Midbrain (tissue), 1 donor: ENCODE data around the gene TGM2.
"Not testable (repeated sequence)": the region's sequence is repeated elsewhere in the genome, so short reads cannot be mapped to it uniquely, and the experiment has no call there.

ENCODE experiments used
- DNase-seq: peaks from one replicate; lab custom pipeline; 2025; lab: John Stamatoyannopoulos, UW

TGM2 gene

GRCh38 chr20:38115205-38115604 lies 49.9 kb downstream of the TGM2 start:
- DNase-seq: no peak

DNA sequence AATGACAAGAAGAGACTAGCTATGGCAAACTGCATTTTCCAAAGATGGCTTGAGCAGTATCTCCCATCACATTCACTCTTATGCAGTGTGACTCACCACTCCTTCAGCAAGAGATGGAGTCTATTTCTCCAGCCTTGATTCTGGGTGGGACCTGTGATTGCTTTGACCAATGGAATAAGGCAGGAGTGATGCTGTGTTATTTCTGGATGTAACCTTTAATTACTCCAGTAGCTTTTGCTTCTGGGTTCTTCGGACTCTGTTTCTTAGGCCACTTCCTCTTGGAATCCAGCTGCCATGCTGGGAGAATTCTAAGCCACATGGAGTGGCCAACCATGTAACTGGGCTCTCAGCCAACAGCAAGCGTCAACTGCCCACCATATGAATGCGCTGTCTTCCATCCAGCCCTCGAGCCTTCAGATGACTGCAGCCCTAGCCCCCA lies 50.7 kb downstream of the TGM2 start:
- DNase-seq: no peak

- DNase-seq: no peak
Measured at GRCh38 chr20:38113401-38114325, 51.4 kb downstream of the TGM2 start.

- DNase-seq: no peak
Measured at GRCh38 chr20:38112930-38113294, 52.2 kb downstream of the TGM2 start.

DNA sequence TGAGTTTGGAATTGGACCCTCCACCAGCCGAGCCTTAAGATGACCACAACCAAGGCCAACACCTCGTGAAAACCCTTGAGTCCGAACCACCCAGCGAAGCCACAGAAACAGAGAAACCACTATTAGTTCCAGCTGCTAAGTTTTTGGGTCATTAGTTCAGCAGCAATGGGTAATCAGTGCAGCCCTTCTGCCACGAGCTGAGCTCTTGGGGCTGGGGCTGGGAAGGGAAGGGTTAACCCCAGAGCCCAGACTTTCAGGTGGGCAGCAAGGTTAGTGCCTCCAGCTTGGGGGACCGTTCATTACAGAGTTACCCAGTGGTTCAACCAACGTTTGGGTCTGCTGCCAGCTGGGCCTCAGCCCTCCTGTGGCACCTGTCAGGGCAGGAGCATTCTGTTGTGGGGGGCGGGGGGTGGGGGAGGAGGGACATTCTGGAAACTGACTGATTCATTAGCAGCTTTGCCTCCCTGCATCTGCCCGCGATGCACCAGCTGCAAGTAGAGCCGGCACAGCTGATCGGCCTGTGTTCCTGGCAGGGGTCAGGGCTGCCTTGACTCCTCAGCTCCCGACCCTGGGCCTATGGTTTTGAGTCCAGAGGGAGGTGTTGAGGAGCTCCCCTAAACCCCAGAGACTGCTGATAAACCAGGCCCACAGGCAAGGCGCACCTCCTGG lies 52.7 kb downstream of the TGM2 start:
- DNase-seq: no peak

GRCh38 chr20:38111366-38112232 lies 53.5 kb downstream of the TGM2 start:
- DNase-seq: no peak

- no peak for DNase-seq
Measured at GRCh38 chr20:38110525-38111178, 54.4 kb downstream of the TGM2 start.

DNA sequence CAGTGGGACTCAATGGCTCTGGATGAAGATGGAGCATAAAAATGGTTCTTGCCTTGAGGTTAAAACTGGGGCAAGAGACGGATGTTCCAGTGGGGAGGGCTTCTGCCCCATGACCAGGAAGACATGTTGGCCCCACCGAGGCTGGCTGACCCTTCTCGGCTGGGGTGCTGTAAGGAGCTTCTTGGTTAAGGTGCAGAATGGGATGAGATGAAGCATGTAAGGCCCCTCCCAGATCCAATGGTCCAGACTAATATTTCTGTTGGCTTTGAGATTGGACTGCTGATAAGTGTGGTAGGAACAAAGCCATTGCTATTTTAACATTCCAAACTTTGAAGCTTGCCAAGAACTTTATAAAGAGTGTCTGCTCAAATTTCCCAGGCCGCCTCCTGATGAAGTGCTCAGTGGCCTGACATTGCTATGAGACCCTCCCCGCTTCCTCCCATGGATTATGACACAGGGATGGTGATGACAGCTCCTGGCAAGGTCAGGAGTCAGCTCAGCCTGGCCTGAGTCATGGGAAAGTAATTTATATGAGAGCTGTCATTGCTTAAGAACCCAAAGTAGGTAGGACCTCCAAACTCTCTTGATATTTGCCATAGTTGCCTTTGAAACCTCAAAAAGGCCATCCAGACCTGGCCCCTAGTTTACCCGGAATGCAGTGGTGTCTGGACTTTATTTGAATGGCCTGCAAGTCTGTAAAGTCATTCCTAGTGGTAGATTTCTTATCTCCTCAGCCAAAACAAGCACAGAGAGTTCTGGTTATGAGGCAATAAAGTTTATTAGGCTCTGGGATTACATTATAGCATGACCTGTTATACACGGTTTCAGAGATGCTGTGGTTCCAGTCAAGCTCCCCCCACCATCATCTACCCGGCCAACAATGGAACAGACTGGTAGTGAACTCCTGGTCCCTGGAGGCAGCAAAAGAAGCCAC lies 55.2 kb downstream of the TGM2 start:
- no peak for DNase-seq

GRCh38 chr20:38108986-38109541 lies 56.0 kb downstream of the TGM2 start:
- no peak for DNase-seq

- DNase-seq: no peak
Measured at GRCh38 chr20:38108438-38108985, 56.6 kb downstream of the TGM2 start.

GRCh38 chr20:38107916-38108315 lies 57.2 kb downstream of the TGM2 start:
- DNase-seq: not testable (repeated sequence)

GRCh38 chr20:38107386-38107785 lies 57.7 kb downstream of the TGM2 start:
- not testable (repeated sequence) for DNase-seq

DNA sequence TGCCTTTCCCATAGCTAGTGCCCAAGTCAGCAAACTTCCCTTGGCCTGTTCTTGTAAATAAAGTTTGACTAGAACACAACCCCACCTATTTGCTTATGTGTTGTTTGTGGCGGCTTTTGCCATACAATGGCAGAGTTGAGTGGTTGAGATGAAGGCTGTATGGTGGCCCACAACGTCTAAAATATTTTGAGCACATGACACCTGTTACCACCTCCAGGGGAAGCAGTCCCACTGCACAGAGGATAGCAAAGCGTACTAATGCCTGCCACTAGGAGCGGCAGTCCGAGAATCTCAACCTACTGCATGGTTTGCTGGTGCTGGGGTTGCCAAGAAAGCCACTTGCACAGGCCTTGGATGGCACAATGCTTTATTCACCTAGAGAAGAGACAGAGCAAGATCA lies 58.6 kb downstream of the TGM2 start:
- no peak for DNase-seq

DNA sequence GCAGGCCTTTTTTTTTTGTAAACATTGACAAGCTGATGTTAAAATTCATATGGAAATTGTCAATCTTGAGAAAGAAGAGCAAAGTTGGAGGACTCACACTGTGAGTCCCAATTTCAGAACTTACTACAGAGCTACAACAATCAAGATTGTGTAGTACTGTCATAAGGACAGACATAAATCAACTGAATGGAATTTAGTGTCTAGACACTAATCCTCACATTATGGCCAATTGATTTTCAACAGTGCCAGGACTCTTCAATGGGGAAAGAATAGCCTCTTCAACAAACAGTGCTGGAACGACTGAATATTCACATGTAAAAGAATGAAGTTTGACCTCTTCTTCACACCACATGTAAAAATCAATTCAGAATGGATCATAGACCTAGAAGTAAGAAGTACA lies 60.8 kb downstream of the TGM2 start:
- no peak for DNase-seq

- not testable (repeated sequence) for DNase-seq
Measured at GRCh38 chr20:38102206-38102605, 62.9 kb downstream of the TGM2 start.

DNA sequence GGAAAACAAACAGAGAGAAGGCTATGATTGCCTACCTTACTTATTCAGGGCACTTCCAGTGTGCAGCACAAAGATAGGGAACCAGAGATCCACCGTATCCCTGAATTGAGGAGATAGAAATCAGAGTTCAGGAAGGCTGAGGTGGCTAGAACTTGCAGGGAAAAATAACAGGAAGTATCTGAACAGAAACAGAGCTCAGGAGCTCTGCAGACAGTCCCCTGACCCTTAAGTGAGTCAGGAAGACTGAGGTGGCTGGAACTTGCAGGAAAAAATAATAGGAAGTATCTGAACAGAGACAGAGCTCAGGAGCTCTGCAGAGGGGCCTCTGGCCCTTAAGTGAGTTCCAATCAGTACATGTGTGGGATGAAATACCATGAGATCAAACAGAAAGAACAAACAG lies 66.1 kb downstream of the TGM2 start:
- no peak for DNase-seq

- no peak for DNase-seq
Measured at GRCh38 chr20:38095017-38095686, 69.9 kb downstream of the TGM2 start.

DNA sequence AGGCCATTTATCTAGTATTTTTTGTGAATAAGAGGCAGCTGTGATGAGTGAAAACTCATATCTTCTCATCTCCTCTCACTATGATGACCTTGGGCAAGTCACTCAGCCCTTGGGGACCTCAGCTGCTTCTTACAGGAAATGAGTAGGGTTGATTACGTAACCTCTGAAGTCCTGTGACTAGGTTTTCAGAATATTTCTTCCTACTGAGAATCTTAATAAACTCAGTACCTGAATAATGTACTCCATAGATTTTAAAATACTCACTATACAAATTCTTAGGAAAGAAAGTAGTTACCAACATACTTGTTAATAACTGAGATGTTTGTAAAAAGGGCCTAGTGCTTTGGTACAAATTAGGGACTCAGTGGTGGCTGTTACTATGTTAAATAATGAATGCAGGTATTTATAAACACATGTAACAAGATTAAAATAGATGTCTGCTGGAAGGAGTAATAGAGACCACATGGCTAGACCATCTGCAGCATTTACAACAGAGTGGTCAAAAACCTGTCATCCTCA lies 70.6 kb downstream of the TGM2 start:
- no peak for DNase-seq

DNA sequence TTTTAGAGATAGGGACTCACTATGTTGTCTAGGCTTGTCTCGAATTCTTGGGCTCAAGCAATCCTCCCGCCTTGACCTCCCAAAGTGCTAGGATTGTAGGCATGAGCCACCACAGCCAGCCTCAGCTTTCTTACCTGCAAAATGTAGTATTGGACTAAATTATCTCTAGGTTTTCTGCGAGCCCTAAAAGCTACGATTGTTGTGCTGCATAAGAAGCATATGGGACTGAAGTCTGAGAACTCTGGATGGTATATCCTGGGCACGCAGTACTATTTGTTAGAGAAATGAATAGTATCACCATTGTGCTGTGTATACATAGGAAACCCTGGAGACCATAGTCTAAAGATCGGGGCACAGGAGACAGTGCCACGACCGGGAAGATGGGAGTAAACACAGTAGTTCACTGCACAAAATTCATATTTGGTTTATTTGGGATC lies 71.4 kb downstream of the TGM2 start:
- no peak for DNase-seq
